Measurements from ENCODE around the gene ELL2.

ELL2 gene

DNA sequence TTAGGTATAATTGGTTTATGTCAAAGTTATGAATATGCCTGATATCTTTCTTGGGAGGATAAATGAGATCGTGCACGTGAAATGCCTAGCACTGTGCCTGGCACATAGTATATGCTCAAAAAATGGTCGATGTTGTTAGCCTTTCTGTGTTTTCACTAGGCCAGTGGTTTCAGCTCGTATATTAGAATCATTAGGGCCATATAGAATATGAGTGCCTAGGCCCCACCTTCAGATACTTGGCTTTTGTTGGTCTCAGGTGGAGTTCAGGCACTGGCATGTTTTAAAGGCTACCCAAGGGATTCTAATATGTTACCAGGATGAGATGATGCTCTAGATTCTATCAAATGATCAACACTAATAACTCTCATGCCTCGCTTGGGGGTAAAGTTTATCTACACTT, 56.8 kb downstream of the ELL2 start:
- DNase-seq, result no peak

DNA sequence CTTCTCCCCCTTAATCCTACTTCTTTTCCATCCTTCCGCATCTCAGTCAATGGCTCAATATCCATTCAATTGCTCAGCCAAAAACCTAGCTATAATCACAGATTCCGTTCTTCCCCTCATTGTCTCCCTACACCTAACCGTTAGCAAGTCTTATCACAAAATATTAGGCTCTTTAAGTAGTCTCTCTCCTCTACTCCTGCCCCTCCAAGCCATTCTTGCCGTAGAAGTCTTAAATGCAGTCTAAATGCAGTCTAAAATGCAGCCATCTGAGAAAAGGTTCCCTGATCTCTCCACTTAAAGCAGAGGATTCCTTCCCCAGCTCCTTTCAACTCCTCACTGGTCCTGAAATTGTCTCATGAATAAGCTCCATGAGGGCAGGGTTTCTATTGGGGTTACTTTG, 57.8 kb downstream of the ELL2 start:
- no peak for DNase-seq

DNA sequence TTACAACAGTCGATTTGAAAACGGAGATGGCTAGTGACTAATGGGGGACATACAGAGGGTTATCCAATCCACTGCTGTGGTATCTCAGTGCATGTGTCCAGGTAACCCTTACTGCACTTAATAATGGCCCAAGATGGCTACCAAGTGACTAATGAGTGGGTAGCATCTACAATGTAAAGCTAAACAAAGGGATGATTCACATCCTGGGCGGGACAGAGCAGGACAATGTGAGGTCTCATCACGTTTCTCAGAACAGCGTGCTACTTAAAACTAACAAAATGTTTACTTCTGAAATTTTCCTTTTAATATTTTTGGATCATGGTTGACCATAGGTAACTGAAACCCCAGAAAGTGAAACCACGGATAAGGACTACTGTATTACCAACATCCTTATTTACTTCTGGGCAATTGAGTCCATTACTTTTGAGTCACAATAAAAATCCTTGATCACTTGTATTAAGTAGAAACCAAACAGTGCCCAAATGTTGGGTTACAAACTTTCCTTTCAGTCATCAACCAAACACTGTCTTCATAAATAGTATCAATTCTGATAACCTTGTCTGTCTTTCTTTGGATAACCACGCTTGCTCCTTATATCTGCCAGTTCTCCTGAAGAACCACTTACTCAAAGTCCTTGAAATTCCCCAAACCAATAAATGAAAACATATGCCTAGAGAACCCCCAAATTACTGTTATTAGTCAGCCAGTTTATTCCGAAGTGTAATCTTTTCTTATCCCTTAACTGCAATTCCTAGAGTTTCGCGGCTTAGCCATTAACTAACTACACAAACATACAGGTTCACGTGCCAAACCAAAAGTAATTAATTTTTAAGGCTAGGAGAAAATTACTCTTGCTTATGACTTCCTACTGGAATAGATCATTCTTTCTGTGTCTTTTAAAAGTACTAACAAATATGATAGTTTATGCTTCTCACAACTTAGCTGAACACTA, 59.7 kb downstream of the ELL2 start:
- DNase-seq, result no peak

- DNase-seq, result no peak
Observed at GRCh38 chr5:95900383-95900958, 61.2 kb downstream of the ELL2 start.

GRCh38 chr5:95899829-95900228, 61.8 kb downstream of the ELL2 start:
- no peak for DNase-seq

- no peak for DNase-seq
Observed at GRCh38 chr5:95899006-95899405, 62.6 kb downstream of the ELL2 start.

- DNase-seq, result no peak
Observed at GRCh38 chr5:95895771-95896170, 65.9 kb downstream of the ELL2 start.

DNA sequence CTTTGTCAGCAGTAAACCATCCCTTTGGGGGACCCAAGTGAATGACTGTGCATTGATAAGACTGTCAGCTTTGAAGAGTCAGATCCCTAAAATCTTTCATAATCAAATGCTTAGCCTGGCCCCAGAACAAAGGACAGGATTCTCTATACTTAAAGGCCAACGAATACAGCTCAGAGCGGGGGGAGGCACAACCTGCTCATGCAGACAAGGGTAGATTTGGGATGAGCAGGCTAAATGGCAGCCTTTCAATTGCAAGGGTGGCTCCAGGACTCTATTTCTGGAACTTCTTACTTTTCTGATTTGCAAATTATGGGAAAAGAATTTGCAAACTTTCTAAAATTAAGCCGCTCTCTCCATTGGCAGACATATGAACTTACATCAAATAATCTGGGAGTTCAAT, 66.4 kb downstream of the ELL2 start:
- DNase-seq, result no peak

DNA sequence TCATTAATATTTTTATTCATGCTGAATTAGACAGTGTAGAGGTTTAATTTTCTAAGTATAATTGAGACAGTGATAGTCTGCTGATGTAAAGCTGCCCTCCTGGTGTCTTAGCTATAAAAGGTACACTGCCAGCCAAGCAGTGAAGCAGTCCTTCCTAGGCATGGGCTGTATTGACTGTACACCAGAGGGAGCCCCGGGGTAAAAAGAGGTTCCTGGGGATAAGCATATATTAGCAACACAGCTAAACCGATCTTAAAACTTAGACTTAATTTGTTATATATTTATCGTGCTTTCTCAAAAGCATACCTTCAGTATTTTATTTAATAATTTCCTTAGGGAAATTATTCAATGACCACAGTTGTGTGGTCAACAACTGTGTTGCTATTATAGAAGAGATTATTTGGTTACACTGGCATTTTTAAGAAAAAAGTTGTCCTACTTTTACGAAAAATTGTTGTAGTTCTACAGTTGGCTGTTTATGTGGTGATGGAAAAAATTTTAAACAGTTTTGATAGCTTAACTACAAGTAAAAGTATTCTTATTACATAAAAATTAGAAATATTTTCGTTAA, 68.8 kb downstream of the ELL2 start:
- no peak for DNase-seq

DNA sequence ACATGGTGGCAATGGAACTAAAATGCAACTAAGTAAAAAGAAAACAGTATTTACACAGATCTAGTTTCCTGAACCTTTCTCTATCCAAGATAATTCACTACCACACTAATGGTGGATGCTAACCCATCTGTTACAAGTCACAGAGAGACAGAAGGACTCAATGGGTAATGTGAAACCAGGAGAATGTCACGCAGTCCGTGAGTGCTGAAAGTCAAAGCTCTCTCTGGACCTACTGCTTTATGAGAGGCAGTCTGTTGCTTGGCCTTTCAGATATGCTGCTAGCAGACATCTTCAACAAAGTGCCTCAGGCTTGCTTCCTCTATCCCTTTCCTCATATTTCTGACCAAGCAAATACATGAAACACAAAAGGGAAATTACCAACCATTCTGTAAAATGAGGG, 70.2 kb downstream of the ELL2 start:
- DNase-seq, result no peak

DNA sequence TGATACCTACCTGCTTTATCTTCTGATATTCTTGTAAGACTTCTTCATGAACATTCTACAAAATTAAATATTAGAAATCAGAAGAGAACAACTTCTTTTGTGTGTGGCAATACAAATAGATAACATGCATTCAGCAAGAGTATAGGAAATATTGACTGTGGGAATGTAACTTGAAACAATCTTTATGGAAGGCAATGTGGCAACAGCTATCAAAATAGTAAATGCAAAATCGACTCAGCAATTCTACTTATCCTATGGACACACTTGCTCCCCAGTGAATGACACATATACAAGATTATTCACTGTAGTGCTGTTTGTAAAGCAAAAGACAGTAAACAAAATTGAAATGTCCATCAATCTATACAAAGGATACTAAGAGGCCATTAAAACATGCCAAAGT, 72.6 kb downstream of the ELL2 start:
- DNase-seq, result no peak

GRCh38 chr5:95887977-95888376, 73.7 kb downstream of the ELL2 start:
- DNase-seq, result no peak

- DNase-seq, result no peak
Observed at GRCh38 chr5:95886340-95887044, 75.2 kb downstream of the ELL2 start.

- no peak for DNase-seq
Observed at GRCh38 chr5:95884511-95884910, 77.1 kb downstream of the ELL2 start.

DNA sequence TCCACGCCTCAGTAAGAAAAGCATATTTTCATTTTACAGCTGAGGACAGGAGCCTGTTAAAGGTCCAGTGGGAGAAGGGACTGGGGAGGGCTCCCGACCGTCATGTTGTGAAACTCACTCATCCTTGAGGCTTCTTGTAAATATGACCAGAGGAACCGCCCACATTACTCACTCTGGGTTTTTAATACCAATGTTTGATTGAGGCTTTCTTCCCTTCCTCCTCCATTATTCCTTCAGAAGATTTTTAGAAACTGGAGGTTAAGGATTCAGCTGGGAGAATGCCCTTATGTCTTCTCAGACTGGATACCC, 77.7 kb downstream of the ELL2 start:
- DNase-seq, result no peak

DNA sequence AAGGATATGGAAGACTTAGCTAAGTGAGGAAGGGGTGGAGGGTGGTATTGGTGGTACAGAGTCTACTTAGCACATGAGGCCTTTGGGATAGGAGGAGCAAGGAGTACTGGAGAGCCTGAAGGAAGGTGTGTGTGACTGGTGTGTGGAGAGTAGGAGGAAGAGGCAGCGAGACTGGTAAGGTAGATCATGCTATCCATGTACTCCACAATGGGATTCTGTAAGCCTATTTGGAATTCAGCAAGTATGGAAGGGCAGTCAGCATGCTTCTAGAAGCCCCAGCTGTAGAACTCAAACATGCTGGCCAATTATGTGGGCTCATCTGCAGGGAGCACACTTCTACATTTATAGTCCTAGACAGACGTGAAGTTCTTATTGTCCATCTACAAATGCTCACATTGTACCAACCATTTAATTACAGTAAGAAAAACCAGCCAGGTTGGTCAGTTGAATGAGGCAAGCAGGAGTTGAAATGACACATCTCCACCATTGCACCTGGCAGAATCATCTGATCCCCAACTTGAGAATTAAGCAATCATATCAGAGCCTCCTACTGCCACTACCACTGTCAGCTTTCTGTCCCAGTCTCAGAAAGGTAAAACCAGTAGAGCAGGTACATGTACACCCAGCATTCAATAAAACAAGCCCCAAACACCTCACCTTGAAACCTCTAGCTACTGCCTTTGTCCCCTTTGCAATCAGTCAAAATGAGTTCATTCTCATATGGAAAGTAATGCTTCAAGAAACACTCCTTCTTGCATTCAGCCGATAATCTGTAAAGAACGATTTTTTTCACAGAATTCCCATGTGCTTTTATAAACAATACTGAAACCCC, 78.2 kb downstream of the ELL2 start:
- no peak for DNase-seq

- no peak for DNase-seq
Observed at GRCh38 chr5:95881833-95882232, 79.8 kb downstream of the ELL2 start.

- DNase-seq, result no peak
Observed at GRCh38 chr5:95880081-95880926, 81.3 kb downstream of the ELL2 start.

DNA sequence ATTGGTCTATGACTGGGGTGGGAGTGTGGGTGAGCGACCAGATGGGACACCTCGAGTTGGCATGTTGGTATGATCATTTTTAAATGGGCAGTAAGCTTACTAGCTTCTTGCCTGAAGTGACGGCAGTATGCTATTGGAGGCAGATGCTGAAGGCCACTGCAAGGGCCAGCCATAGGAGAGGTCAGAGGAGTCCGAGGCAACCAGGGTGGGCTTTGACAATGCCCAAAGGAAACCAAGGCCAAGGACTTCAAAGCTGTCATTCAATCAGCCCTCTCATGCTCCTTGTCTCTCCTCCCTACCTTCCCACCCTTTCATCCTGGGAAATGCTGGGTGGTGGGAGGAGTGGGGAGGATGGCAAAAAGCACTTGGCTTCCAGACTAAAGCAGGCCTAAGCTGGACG, 82.0 kb downstream of the ELL2 start:
- no peak for DNase-seq

DNA sequence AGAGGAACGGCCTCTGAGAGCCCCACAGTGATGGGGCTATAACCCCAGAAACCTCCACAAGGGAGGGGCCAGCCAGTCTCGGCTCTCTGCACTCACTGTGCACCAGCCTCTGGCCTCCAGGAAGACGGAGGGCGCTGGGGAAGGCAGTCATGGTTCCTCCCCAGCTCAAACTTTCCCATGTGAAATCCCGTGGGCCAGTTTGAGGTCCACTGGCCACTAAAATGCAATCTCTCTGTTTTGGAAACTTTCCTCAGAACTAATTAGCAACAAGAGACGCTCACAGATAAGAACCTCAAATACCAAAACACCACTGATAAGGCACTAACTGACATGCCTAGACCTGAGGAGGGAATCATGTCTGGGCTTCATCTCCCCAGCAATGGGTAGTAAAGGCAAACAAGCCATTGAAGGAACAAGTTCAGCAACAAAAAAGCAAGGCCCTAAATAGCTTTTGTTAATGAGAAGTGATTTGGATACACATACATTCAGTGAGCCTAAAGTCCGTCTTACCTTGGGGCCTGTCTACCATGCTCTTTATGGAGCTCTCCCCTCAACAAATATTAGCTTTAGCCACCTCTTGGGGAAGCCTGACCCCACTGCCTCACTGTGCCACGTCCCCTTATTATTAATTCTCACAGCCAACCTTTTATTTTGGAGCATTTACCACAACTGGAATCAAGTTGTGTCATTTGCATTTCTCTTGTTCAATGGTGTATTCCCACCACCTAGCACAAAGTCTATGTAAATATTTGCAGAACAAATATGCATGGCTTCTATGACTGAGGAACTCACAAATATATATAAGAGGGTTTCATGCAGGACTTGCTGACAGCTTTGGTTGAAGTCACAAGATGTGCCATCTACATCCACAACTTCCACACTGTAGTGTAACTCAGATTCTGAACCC, 83.0 kb downstream of the ELL2 start:
- no peak for DNase-seq

GRCh38 chr5:95876782-95877181, 84.9 kb downstream of the ELL2 start:
- DNase-seq, result no peak
